ENCODE data around the gene APOC1.

GRCh38 chr19:44890366-44891015, 23.9 kb upstream of the APOC1 start:
- TF ChIP-seq L3MBTL2 (conservative IDR thresholded peaks at IDR 0.05) (no peak; the same call in 1 of the 2 replicates), SP1 (IDR thresholded peaks at IDR 0.05) (no peak), BHLHE40 (IDR thresholded peaks at IDR 0.05; ENCODE audit: borderline replicate concordance) (no peak), HDGF (IDR thresholded peaks at IDR 0.05; ENCODE audit: borderline replicate concordance) (0 out of 2 replicates have a peak, but pooled peaks have one; percentile 91), FOXM1 (IDR thresholded peaks at IDR 0.05; ENCODE audit: borderline replicate concordance) (no peak), FOXK2 (IDR thresholded peaks at IDR 0.05) (no peak), ARNT (IDR thresholded peaks at IDR 0.05) (no peak), ELF4 (IDR thresholded peaks at IDR 0.05) (peak; percentile 93)

Measured in HEK293T (cell line).